ENCODE measurements around the gene HBA1. TPM values are rescaled to one million over a fixed set of nuclear protein-coding genes. Genes with fewer than 3 reads are reported as not detected.
"Not testable (repeated sequence)": the region's sequence is repeated elsewhere in the genome, so short reads cannot be mapped to it uniquely, and the experiment has no call there.

Gene HBA1
- 28.3 TPM for total RNA-seq

DNA sequence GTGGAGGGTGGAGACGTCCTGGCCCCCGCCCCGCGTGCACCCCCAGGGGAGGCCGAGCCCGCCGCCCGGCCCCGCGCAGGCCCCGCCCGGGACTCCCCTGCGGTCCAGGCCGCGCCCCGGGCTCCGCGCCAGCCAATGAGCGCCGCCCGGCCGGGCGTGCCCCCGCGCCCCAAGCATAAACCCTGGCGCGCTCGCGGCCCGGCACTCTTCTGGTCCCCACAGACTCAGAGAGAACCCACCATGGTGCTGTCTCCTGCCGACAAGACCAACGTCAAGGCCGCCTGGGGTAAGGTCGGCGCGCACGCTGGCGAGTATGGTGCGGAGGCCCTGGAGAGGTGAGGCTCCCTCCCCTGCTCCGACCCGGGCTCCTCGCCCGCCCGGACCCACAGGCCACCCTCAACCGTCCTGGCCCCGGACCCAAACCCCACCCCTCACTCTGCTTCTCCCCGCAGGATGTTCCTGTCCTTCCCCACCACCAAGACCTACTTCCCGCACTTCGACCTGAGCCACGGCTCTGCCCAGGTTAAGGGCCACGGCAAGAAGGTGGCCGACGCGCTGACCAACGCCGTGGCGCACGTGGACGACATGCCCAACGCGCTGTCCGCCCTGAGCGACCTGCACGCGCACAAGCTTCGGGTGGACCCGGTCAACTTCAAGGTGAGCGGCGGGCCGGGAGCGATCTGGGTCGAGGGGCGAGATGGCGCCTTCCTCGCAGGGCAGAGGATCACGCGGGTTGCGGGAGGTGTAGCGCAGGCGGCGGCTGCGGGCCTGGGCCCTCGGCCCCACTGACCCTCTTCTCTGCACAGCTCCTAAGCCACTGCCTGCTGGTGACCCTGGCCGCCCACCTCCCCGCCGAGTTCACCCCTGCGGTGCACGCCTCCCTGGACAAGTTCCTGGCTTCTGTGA, at the start of gene HBA1:
HBA1 (plus strand) TSS at position 204 of the 906 bp plus-strand sequence; CDS start at position 241, 37 bp downstream.
- H3K4me3 ChIP-seq (ENCODE audit: low read length); H3K9me3 ChIP-seq (ENCODE audit: low read depth, low read length): not testable (repeated sequence)
- Histone ChIP-seq H3K4me1 (ENCODE audit: insufficient read depth, low read length) (peaks cover 18% of the 10 kb centered on the region), H3K27me3 (ENCODE audit: insufficient read depth, low read length) (peaks cover 48% of the 10 kb centered on the region)

DNA sequence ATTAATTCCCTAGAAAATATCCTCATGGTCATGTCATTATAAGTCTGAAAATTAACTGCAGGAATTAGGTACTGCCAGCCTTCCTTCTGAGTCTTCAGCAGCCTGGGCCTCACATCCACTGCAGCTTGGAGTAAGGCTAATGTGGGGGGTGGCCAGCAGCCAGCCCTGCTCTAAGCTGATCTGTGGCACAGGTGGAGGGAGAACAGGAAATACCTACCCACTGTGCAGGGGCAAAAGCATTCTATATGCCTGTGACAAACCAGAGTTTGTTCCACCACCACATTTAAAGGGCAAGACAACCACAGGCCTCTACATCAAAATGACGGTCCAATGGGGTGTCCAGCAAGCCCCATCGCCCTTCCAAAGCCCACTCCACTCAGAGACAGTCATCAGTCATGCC, 47.4 kb upstream of the HBA1 start:
- Histone ChIP-seq H3K9me3 (ENCODE audit: low read depth, low read length) (no peaks in the 10 kb centered on the region), H3K4me1 (ENCODE audit: insufficient read depth, low read length) (peaks cover 18% of the 10 kb centered on the region), H3K27me3 (ENCODE audit: insufficient read depth, low read length) (no peaks in the 10 kb centered on the region), H3K4me3 (ENCODE audit: low read length) (no peak overlapping the region)

DNA sequence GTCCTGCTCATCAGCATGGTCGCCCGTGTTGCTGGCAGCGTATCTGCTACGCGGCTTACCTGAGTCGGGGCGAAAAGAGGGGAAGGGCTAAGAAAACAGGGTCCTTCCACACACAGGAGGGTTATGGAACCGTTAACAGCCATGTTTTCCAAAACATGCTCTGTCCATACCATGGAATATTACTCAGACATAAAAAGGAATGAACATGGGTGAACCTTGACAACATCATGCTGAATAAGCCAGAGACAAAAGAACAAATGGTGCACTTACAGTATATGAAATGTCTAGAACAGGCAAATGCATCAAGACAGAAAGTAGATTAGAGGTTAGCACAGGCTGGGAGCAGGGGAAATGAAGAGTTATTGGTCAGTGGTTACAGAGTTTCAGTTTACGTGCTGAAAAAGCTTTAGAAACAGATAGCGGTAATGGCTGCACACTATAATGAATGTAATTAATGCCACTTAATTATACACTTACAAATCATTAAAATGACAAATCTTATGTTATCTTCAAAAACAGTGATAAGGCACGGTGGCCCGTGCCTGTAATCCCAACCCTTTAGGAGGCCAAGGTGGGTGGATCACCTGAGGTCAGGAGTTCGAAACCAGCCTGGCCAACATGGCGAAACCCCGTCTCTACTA, 45.8 kb upstream of the HBA1 start:
- Histone ChIP-seq H3K27me3 (ENCODE audit: insufficient read depth, low read length) (no peaks in the 10 kb centered on the region), H3K4me3 (ENCODE audit: low read length) (no peak overlapping the region), H3K4me1 (ENCODE audit: insufficient read depth, low read length) (peaks cover 18% of the 10 kb centered on the region), H3K9me3 (ENCODE audit: low read depth, low read length) (no peaks in the 10 kb centered on the region)

DNA sequence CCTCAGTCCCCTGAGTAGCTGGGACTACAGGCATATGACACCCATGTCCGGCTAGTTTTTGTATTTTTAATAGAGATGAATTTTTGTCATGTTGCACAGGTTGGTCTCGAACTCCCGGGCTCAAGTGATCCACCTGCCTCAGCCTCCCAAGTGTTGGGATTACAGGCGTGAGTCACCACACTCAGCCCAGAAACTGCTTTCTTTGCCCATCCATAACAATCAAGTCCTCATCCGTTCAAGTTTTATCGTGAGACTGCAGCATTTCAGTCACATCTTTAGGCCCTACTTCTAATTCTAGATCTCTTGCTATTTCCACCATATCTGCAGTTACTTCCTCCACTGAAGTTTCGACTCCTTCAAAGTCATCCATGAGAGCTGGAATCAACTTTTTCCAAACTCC, 44.4 kb upstream of the HBA1 start:
- Histone ChIP-seq H3K4me1 (ENCODE audit: insufficient read depth, low read length) (peaks cover 19% of the 10 kb centered on the region), H3K4me3 (ENCODE audit: low read length) (no peak overlapping the region), H3K9me3 (ENCODE audit: low read depth, low read length) (no peaks in the 10 kb centered on the region), H3K27me3 (ENCODE audit: insufficient read depth, low read length) (no peaks in the 10 kb centered on the region)

DNA sequence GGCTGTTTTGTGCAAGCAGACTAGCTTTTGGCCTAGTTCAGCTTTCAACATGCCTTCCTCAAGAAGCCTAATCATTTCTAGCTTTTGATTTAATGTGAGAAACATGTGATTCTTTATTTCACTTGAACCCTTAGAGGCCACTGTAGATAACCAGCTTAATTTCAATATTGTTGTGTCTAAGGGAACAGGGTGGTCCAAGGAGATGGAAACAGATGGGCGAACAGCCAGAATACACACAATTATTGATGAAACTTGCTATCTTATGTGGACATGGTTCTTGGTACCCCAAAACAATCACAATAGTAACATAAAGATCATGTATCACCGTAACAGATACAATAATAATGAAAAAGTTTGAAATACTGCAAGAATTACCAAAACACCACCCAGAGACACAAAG, 42.8 kb upstream of the HBA1 start:
- Histone ChIP-seq H3K4me3 (ENCODE audit: low read length) (no peak overlapping the region), H3K4me1 (ENCODE audit: insufficient read depth, low read length) (peaks cover 27% of the 10 kb centered on the region), H3K27me3 (ENCODE audit: insufficient read depth, low read length) (no peaks in the 10 kb centered on the region), H3K9me3 (ENCODE audit: low read depth, low read length) (no peaks in the 10 kb centered on the region)

DNA sequence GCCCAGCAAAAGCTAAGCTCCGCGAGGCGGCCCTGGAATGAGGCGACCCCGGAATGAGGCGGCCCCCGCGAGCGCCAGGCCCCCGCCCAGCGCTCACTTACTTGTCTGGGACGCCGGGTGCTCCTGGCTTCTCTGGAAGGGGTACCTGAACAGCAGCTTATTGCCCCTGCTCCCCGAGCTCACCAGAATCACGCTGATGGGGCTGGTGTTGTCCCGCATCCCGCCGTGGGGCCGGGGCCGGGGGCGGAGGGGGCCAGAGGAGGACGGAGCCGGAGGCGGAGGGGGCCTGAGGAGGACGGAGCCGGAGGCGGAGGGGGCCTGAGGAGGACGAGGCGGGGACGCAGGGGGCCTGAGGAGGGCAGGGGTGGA, 38.4 kb upstream of the HBA1 start:
- Histone ChIP-seq H3K4me1 (ENCODE audit: insufficient read depth, low read length) (peaks cover 10% of the 10 kb centered on the region), H3K4me3 (ENCODE audit: low read length) (peak overlapping the region; percentile 46), H3K27me3 (ENCODE audit: insufficient read depth, low read length) (no peaks in the 10 kb centered on the region), H3K9me3 (ENCODE audit: low read depth, low read length) (no peaks in the 10 kb centered on the region)

DNA sequence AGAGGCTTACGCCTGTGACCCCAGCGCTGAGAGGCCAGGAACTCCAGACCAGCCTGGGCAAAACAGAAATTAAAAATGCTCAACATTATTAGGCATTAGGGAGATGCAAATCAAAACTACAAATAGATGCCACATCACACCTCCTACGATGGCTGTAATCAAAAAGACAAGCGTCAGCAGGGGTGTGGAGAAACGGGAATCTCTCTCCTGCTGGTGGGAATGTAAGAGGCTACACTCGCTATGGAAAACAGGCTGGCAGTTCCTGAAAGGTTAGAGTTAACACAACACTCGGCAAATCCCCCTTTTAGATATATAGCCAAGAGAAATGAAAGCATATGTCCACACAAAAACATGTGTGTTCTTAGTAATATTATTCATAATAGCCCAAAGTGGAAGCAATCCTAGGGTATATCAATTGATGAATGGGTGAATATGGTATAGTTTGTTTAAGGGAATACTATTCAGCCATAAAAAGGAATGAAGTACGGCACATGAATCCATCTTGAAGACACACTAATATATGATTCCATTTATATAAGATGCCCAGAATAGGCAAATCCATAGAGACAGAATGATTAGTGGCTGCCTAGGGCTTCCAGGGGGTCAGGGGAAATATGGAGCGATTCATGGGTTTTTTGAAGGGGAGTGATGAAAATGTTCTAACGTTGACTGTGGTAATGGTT, 36.2 kb upstream of the HBA1 start:
- no peaks in the 10 kb centered on the region for H3K9me3 ChIP-seq (ENCODE audit: low read depth, low read length)
- H3K27me3 ChIP-seq (ENCODE audit: insufficient read depth, low read length): no peaks in the 10 kb centered on the region
- H3K4me3 ChIP-seq (ENCODE audit: low read length): no peak overlapping the region
- H3K4me1 ChIP-seq (ENCODE audit: insufficient read depth, low read length): peaks cover 10% of the 10 kb centered on the region

DNA sequence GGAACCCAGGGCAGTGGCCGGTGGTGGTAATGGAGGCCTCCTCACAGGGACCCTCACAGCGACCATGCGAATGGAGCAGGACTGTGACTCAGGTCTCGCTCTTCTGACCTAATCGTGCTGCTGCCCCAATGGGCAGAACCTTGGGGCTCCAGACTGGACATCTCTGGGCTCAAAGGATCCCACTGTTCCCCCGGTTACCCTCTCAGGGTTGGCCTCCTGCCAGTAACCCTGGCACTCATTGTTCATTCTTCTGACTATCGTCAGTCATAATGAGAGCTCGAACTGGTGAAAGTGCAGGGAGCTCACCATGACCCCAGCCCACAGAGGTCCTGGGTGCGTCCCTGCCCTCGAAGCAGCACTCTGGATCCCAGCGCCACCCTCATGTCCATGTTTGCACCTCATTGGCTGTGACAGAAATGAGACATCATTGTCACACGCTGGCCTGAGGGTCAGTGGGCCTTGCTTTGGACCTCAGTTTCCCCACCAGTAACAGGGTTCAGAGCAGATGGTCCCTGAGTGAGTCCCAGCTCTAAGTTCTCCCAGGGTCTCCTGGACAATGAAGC, 34.0 kb upstream of the HBA1 start:
- Histone ChIP-seq H3K27me3 (ENCODE audit: insufficient read depth, low read length) (no peaks in the 10 kb centered on the region), H3K4me3 (ENCODE audit: low read length) (no peak overlapping the region), H3K4me1 (ENCODE audit: insufficient read depth, low read length) (peaks cover 6% of the 10 kb centered on the region), H3K9me3 (ENCODE audit: low read depth, low read length) (no peaks in the 10 kb centered on the region)

DNA sequence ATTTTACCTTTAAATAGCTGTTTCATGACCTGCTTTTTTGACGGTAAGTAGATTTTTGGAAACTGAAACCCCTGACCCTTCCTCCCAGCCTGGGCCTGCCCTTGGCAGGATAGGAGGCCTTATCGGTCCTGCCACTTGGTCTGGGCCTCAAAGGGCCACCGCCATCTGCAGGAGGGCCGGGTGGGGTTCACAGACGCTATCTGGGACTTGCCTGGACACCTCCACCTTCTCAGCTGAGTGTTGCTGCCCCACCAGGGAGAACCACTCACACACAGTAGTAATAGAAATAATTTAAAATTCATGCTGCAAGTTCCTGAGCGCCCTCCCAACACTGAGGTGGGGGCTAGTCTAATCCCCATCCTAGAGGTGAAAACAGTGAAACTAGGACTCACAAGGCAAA, 33.4 kb upstream of the HBA1 start:
- H3K4me3 ChIP-seq (ENCODE audit: low read length): no peak overlapping the region
- no peaks in the 10 kb centered on the region for H3K27me3 ChIP-seq (ENCODE audit: insufficient read depth, low read length)
- no peaks in the 10 kb centered on the region for H3K4me1 ChIP-seq (ENCODE audit: insufficient read depth, low read length)
- no peaks in the 10 kb centered on the region for H3K9me3 ChIP-seq (ENCODE audit: low read depth, low read length)

DNA sequence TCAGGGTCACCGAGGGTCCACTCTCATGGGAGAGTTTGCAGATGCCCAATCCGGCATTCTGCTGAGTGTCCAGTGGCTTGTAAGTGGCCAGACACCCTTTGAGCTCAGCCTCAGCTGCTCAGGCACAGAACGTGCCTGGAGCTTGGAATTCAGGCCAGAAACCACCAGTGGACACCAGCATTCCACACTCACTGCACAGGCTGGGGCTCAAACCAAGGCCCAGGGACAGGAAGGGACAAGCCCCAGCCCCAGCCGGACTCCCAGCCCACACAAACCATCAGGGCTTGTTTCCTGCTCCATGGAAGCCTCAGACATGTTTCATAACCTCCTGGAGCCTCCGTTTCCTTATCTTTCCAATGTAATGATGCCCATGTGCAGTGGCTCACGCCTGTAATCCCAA, 33.0 kb upstream of the HBA1 start:
- no peaks in the 10 kb centered on the region for H3K9me3 ChIP-seq (ENCODE audit: low read depth, low read length)
- H3K4me3 ChIP-seq (ENCODE audit: low read length): no peak overlapping the region
- H3K4me1 ChIP-seq (ENCODE audit: insufficient read depth, low read length): no peaks in the 10 kb centered on the region
- H3K27me3 ChIP-seq (ENCODE audit: insufficient read depth, low read length): no peaks in the 10 kb centered on the region

DNA sequence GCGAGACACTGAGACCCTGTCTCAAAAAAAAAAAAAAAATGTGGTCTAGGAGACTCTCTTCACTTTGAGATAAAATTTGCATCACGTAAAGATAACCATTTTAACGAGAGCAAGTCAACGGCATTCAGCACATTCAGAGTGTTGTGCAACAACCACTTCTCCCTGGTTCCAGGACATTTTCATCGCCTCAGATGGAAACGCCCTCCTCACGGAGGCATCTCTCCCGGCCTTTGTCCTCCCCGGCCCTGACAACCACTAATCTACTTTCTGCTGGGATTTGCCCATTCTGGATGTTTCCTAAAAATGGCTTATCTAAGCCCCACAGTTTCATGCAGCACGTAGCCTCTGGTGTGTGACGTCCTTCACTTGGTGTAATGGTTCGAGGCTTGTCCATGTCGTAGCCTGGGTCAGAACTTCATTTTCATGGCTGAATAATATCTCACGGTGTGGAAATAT, 31.7 kb upstream of the HBA1 start:
- H3K4me3 ChIP-seq (ENCODE audit: low read length): no peak overlapping the region
- no peaks in the 10 kb centered on the region for H3K9me3 ChIP-seq (ENCODE audit: low read depth, low read length)

DNA sequence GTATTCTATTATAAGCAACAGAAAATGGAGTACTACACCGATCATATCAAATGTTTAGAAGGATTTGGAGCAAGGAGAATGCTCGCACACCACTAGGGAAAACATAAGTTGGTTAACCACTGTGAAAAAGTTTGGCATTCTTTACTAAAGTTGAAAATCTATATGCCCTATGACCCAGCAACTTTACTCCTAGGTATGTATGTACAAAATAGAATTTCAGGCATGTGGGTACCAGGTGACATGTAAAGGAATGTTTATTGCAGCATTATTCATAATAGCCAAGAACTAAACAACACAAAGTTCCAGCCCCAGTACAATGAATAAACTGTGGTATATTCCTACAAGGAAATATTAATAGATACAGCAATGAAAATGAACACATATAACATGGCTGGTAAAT, 29.8 kb upstream of the HBA1 start:
- Histone ChIP-seq H3K4me3 (ENCODE audit: low read length) (no peak overlapping the region), H3K9me3 (ENCODE audit: low read depth, low read length) (no peaks in the 10 kb centered on the region), H3K27me3 (ENCODE audit: insufficient read depth, low read length) (peaks cover 3% of the 10 kb centered on the region), H3K4me1 (ENCODE audit: insufficient read depth, low read length) (no peaks in the 10 kb centered on the region)

More for the DNA sequence above, 31.7 kb upstream of the HBA1 start:
- no peaks in the 10 kb centered on the region for H3K4me1 ChIP-seq (ENCODE audit: insufficient read depth, low read length)
- peaks cover 3% of the 10 kb centered on the region for H3K27me3 ChIP-seq (ENCODE audit: insufficient read depth, low read length)

DNA sequence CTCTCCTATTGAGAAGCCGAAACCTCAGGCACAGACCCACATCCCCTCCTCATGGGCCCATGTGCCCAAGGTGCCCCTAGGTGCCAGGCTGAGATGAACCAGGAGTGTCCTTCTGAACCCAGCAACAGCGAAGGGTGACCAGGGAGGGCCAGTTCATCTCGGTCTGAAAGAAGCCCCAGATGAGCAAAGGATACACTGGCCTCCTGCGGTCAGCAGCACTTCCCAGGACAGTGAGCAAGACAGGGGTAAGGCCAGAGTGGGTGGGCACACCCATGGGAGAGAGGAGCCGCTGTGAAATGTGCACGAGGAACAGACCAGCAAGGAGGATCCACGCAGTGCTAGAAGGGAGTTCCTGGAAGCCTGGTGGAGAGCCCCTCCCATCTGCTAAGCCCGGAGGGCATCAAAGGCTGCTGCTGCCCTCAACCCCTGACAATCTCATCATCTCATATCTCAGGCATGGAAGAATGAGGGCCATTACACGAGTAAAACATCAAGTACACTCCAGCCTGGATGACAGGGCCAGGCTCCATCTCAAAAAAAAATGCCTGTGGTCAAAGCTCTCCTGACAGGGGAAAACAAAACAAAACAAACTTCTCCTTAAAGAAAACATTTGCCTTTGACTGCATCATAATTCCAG, 27.3 kb upstream of the HBA1 start:
- H3K4me3 ChIP-seq (ENCODE audit: low read length): no peak overlapping the region
- H3K4me1 ChIP-seq (ENCODE audit: insufficient read depth, low read length): no peaks in the 10 kb centered on the region
- no peaks in the 10 kb centered on the region for H3K9me3 ChIP-seq (ENCODE audit: low read depth, low read length)
- peaks cover 3% of the 10 kb centered on the region for H3K27me3 ChIP-seq (ENCODE audit: insufficient read depth, low read length)

DNA sequence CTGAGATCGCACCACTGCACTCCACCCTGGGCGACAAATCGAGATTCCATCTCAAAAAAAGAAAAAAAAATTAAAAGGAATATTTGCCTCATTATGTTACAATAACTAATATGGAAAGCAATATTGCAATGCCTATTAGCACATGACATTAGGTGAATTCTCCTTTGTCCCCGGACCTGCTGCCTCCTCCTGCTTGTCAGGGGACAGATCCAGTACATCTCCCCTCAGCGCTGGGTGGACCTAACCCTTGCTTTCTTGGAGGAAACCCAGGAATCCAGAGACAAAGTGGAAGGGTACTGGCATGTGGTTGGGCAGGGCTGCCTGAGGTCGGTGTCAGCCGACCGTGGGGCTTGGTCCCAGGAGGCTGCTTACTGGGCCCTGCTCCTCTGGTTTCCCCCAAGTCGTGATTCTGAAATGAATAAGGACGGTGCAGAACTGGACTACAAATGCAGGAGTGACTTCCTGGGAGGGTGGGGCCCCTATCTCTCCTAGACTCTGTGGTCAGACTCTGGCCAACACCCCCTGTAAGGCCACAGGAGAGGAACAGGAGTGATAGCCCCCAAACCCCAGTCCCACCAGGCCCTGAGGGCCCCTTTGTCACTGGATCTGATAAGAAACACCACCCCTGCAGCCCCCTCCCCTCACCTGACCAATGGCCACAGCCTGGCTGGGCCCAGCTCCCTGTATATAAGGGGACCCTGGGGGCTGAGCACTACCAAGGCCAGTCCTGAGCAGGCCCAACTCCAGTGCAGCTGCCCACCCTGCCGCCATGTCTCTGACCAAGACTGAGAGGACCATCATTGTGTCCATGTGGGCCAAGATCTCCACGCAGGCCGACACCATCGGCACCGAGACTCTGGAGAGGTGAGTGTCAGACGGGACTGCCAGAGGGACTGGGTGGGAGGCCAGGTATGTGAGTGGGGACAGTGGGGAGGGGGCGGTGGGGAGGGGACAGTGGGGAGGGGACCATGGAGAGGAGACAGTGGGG, 24.0 kb upstream of the HBA1 start, which contains the start of gene HBZ:
HBZ (plus strand) TSS at position 504 of the 988 bp plus-strand sequence; CDS start at position 770, 266 bp downstream.
- Histone ChIP-seq H3K27me3 (ENCODE audit: insufficient read depth, low read length) (peaks cover 20% of the 10 kb centered on the region), H3K4me1 (ENCODE audit: insufficient read depth, low read length) (peaks cover 8% of the 10 kb centered on the region), H3K9me3 (ENCODE audit: low read depth, low read length) (no peaks in the 10 kb centered on the region), H3K4me3 (ENCODE audit: low read length) (no peak within 1 kb of the TSS)

Data from mononuclear cell (primary cell).